NT2/D1 (cell line): ENCODE measurements around the gene MROH8.

ENCODE experiments used
- DNase-seq: peaks from one replicate; pipeline ENCODE4 v3.0.0-alpha.2; 2011; ENCODE audit warnings: low read depth, low spot score
- H3K27me3 ChIP-seq: 2 replicates; pipeline ENCODE4 v1.6.0; 2011; ENCODE audit warnings: mild to moderate bottlenecking; ENCODE audit not compliant: insufficient read length, insufficient read depth
- H3K36me3 ChIP-seq: 2 replicates; pipeline ENCODE4 v1.6.1; 2011; ENCODE audit warnings: mild to moderate bottlenecking, low read length, mixed read lengths; ENCODE audit not compliant: insufficient read depth, insufficient read length
- H3K4me1 ChIP-seq: 2 replicates; pipeline ENCODE4 v1.5.1; 2011; ENCODE audit not compliant: insufficient read depth, insufficient read length
- H3K4me3 ChIP-seq: 2 replicates; pipeline ENCODE4 v1.5.1; 2011; ENCODE audit warnings: low read depth; ENCODE audit not compliant: insufficient read length
- H3K9ac ChIP-seq: 2 replicates; pipeline ENCODE4 v1.6.0; 2011; ENCODE audit warnings: low read depth; ENCODE audit not compliant: insufficient read length
- H3K9me3 ChIP-seq: 2 replicates; pipeline ENCODE4 v1.5.1; 2011; ENCODE audit warnings: mild to moderate bottlenecking, low read length; ENCODE audit not compliant: insufficient read depth
- SUZ12 ChIP-seq: IDR thresholded peaks from 2 replicates; pipeline ENCODE4 v1.6.1; 2011; ENCODE audit not compliant: insufficient read length, insufficient read depth; ENCODE audit errors: extremely low read depth
- YY1 ChIP-seq: IDR thresholded peaks from 2 replicates; pipeline ENCODE4 v1.6.1; 2011; ENCODE audit not compliant: insufficient read length, insufficient read depth
- ZNF274 ChIP-seq: IDR thresholded peaks from 2 replicates; pipeline ENCODE4 v1.6.1; 2011; ENCODE audit warnings: mild to moderate bottlenecking, low read depth, low read length

The MROH8 gene

DNA sequence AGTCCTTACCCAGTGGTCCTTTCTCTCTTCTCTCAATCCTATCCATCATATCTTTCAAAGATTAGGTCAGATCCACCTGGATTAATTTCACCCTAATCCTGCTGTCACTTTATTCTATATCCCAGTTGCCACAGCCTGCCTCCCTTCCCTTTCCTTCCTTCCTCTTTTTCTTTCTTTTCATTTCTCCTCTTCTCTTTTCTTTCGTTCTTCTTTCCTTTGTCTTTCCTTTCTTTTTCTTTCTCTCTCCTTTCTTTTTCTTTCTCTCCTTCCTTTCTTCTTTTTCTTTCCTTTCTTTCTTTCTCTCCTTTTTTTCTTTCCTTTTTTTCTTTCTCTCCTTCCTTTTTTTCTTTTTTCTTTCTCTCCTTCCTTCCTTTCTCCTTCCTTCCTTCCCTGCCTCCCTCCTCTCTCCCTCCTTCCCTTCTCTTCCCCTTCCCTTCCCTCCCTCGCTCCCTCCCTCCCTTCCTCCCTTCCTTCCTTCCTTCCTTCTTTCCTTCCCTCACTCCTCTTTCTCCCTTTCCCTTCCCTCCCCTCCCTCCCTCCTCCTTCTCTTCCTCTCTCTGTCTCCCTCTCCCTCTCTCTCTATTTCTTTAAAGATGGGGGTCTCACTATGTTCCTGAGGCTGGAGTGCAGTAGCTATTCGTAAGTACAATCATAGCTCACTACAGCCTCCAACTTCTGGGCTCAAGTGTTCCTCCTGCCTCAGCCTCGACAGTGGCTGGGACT is 15.4 kb downstream of the MROH8 start:
- no peaks in the 10 kb centered on the region for H3K27me3 ChIP-seq
- H3K36me3 ChIP-seq, result no peaks in the 10 kb centered on the region
- no peak for DNase-seq
- H3K9ac ChIP-seq, result no peak overlapping the region
- H3K9me3 ChIP-seq, result no peaks in the 10 kb centered on the region
- TF ChIP-seq ZNF274, result no peak
- no peak for TF ChIP-seq SUZ12
- TF ChIP-seq YY1, result no peak
- H3K4me3 ChIP-seq, result no peak overlapping the region
- no peaks in the 10 kb centered on the region for H3K4me1 ChIP-seq

DNA sequence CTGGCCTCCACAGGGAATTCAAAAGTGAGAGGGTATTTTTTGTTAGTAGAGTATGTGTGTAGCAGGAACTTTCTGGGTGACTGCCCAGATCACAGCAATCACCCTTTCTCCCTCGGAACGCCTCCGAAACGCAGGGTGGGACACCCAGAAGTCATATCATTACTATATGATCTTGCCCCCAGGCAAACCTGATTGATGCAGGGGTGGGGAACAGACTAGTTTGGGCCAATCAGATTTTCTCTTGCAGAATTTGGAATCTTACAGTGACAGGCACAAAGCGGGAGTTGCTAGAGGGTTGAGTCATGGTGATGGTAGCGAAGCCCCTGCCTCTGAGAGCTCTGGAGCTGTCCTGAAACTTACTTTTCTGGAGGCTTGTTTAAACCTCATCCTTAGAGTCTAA is 16.7 kb downstream of the MROH8 start:
- no peak overlapping the region for H3K4me3 ChIP-seq
- no peak for DNase-seq
- H3K4me1 ChIP-seq, result no peaks in the 10 kb centered on the region
- H3K27me3 ChIP-seq, result no peaks in the 10 kb centered on the region
- no peak overlapping the region for H3K9ac ChIP-seq
- H3K9me3 ChIP-seq, result no peaks in the 10 kb centered on the region
- H3K36me3 ChIP-seq, result no peaks in the 10 kb centered on the region
- TF ChIP-seq SUZ12, result no peak

DNA sequence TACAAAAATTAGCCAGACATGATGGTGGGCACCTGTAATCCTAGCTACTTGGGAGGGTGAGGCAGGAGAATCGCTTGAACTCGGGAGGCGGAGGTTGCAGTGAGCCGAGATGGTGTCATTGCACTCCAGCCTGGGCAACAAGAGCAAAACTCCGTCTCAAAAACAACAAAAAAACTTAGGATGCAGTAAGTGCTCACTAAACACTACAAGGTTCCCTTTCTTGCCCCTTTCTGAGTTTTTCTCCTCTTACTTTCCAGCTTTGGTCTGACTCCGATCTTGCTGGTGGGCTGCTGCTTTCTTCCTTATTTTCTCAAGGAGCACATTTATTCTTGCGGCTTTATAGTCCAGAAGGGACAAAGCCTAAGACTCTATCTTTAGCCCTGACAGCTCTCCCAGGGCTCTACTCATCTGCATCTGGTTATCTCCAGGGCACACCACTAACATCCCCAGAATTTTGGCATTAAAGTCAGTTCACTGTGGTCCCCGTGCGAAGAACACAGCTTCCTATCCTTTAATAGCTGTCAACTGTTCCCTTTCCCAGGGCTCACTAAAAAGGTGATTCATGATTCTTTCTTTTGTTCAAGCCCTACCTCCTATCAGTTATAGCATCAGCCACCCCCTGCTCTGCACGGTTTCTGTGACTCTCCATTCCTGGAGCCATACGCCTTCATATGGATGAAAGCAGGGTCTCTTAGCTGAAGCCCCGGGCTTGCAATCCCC is 17.4 kb downstream of the MROH8 start:
- no peaks in the 10 kb centered on the region for H3K27me3 ChIP-seq
- H3K36me3 ChIP-seq, result no peaks in the 10 kb centered on the region
- no peak overlapping the region for H3K9ac ChIP-seq
- H3K4me3 ChIP-seq, result no peak overlapping the region
- DNase-seq, result no peak
- TF ChIP-seq YY1 (no peak), ZNF274 (no peak), SUZ12 (no peak)
- no peaks in the 10 kb centered on the region for H3K4me1 ChIP-seq
- H3K9me3 ChIP-seq, result no peaks in the 10 kb centered on the region

DNA sequence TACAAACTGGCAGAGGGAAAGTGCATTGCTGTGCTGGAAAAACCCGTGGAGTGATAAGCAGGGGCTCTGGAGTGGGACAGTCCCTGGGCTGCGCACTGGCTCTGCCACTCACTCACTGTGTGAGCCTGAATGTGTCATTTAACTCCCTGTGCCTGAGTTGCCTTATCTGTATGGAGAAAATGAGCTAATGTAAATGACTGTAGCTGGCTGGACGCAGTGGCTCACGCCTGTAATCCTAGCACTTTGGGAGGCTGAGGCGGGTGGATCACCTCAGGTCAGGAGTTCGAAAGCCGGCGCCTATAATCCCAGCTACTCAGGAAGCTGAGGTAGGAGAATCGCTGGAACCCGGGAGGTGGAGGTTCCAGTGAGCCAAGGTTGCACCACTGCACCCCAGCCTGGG is 18.7 kb downstream of the MROH8 start:
- TF ChIP-seq ZNF274 (no peak), SUZ12 (no peak), YY1 (no peak)
- no peaks in the 10 kb centered on the region for H3K27me3 ChIP-seq
- H3K4me3 ChIP-seq, result no peak overlapping the region
- H3K9me3 ChIP-seq, result no peaks in the 10 kb centered on the region
- no peak for DNase-seq
- no peak overlapping the region for H3K9ac ChIP-seq
- no peaks in the 10 kb centered on the region for H3K36me3 ChIP-seq
- no peaks in the 10 kb centered on the region for H3K4me1 ChIP-seq

DNA sequence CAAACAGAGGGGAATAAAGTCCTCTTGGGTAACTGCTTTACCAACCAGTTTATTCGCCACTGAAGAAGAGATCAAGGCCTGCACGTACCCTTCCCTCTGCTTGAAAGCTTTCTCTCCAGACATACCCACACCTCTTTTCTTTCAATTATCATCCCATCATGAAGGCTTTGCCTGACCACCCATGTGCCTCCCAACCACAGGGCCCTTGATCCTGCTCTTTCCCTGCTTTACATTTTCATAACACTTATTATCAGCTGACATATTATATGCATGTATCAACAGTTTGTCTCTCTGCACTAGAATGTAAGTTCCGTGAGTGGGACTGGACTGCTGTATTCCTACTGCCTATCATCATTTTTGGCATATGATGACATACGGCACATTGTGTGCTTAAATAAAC is 21.1 kb downstream of the MROH8 start:
- no peak for DNase-seq
- Histone ChIP-seq H3K36me3 (no peaks in the 10 kb centered on the region), H3K9ac (no peak overlapping the region), H3K27me3 (no peaks in the 10 kb centered on the region), H3K4me3 (no peak overlapping the region), H3K9me3 (no peaks in the 10 kb centered on the region), H3K4me1 (no peaks in the 10 kb centered on the region)
- TF ChIP-seq SUZ12 (no peak), ZNF274 (no peak), YY1 (no peak)

DNA sequence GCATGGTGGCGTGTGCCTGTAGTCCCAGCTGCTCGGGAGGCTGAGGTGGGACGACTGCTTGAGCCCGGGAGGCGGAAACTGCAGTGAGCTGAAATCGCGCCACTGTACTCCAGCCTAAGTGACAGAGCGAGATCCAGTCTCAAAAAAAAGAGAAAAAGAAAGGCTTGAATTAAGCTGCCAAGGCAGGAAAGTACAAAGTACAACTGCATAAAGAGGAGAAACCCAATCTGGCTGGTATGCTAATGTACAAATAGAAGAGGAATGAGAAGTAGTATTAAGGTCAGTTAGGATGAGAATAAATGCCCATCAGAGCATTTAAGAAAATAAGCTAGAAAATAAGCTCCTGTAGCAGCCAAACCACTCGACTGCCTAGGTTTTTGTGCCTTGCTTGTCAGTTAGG is 23.4 kb downstream of the MROH8 start:
- H3K4me1 ChIP-seq, result no peaks in the 10 kb centered on the region
- H3K27me3 ChIP-seq, result no peaks in the 10 kb centered on the region
- DNase-seq, result no peak
- H3K4me3 ChIP-seq, result no peak overlapping the region
- TF ChIP-seq YY1 (no peak), ZNF274 (no peak), SUZ12 (no peak)
- no peaks in the 10 kb centered on the region; the same call in 1 of the 2 replicates for H3K9me3 ChIP-seq
- H3K9ac ChIP-seq, result no peak overlapping the region
- H3K36me3 ChIP-seq, result no peaks in the 10 kb centered on the region

DNA sequence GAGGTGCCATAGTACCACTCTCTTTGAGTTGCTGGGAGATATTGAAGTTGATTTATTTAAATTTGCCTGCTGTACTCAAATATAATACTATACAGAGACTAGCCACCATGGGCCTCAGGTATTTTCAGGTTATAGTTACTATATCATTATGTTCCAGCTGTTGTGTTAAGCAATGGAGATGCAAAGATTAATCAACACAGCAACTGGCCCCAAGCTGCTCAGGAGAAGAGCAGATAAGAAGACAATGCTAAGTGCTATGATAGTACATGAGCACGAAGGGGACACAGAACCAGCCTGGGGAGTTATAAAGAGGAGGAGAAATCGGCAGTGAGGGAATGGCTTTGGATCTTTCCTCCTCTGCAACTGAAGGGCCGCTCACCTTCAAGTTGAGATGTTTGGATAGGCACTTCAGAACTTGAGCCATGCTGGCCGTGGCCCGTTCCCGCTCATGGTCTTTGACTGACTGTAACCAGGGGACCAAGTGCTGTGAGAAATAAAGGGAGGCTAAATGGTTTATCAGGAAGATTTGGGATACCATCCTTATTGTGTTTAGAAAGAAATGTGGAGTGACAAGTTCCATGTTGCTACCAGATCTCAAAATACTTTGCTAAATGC is 24.6 kb downstream of the MROH8 start:
- H3K36me3 ChIP-seq, result no peaks in the 10 kb centered on the region
- DNase-seq, result no peak
- H3K9ac ChIP-seq, result no peak overlapping the region
- H3K9me3 ChIP-seq, result no peaks in the 10 kb centered on the region; the same call in 1 of the 2 replicates
- no peak for TF ChIP-seq SUZ12
- no peak for TF ChIP-seq ZNF274
- no peak for TF ChIP-seq YY1
- no peak overlapping the region for H3K4me3 ChIP-seq
- H3K4me1 ChIP-seq, result no peaks in the 10 kb centered on the region
- H3K27me3 ChIP-seq, result no peaks in the 10 kb centered on the region
